Sigmoid colon (tissue), 4 donors: Measurements from ENCODE around the gene PAM16.

Source experiments
- EP300 ChIP-seq, 4 donors: sonication (generic); formaldehyde crosslinking; IDR thresholded peaks; one replicate each; pipeline ENCODE4 v1.6.1; 2017; ENCODE audit warnings: antibody characterized with exemption in 4 of 4
- POLR2A ChIP-seq, 2 donors: fragments of 450-650 bp; IDR thresholded peaks; one replicate each; pipeline ENCODE4 v1.6.1; 2016; ENCODE audit warnings: antibody characterized with exemption in 2 of 2, mild to moderate bottlenecking in 2 of 2, moderate library complexity in 2 of 2
- POLR2AphosphoS5 ChIP-seq, 4 donors: sonication (generic); formaldehyde crosslinking; IDR thresholded peaks; one replicate each; pipeline ENCODE4 v1.6.1; 2017; ENCODE audit warnings: antibody characterized with exemption in 4 of 4
- TF ChIP-seq, protein P1 (sequence below), 4 experiments: fragments of 450-650 bp in 3 of 4; fragments of 200-600 bp in 1 of 4; IDR thresholded peaks; one replicate each; pipeline ENCODE4 v1.5.1; 2016 to 2019; ENCODE audit warnings: antibody characterized with exemption in 4 of 4, mild to moderate bottlenecking in 3 of 4, moderate library complexity in 2 of 4

GRCh38 chr16:4306470-4307214 lies 44.5 kb downstream of the PAM16 start:
- TF ChIP-seq, protein P1, sequence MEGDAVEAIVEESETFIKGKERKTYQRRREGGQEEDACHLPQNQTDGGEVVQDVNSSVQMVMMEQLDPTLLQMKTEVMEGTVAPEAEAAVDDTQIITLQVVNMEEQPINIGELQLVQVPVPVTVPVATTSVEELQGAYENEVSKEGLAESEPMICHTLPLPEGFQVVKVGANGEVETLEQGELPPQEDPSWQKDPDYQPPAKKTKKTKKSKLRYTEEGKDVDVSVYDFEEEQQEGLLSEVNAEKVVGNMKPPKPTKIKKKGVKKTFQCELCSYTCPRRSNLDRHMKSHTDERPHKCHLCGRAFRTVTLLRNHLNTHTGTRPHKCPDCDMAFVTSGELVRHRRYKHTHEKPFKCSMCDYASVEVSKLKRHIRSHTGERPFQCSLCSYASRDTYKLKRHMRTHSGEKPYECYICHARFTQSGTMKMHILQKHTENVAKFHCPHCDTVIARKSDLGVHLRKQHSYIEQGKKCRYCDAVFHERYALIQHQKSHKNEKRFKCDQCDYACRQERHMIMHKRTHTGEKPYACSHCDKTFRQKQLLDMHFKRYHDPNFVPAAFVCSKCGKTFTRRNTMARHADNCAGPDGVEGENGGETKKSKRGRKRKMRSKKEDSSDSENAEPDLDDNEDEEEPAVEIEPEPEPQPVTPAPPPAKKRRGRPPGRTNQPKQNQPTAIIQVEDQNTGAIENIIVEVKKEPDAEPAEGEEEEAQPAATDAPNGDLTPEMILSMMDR (IDR thresholded peaks at IDR 0.05), result no peak
- TF ChIP-seq POLR2A (IDR thresholded peaks at IDR 0.05) (no peak), POLR2AphosphoS5 (IDR thresholded peaks at IDR 0.05) (no peak), EP300 (IDR thresholded peaks at IDR 0.05) (no peak)
